Measurements from ENCODE around the gene CFAP45.
A peak's percentile ranks its signal among the peaks of the same experiment; 100 is the strongest.

CFAP45 gene

DNA sequence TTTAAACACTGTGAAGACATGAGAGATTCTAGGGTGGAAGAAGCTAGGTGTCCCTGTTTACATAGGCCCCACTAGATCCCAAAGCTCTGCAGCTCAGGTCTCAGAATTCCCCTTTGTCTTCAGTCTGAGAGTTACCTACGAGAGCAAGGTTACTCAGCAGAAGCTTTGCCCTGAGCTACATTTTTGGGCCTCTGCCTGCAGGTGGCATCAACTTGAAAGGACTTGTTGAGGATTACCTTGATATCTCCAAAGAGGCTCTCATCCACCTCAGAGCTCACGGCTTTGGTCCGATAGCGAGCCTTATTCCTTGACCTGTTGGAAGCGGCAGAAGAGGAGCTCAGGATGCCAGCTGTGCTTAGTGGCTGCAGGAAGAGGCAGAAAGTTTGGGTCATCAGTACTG lies 7.0 kb downstream of the CFAP45 start:
- ATAC-seq (ENCODE audit: low read depth) (no peak), DNase-seq (ENCODE audit: low spot score in 2 of 2) (no peak)
- Mint-ChIP-seq H3K27ac (no peak overlapping the region), H3K27me3 (no peaks in the 10 kb centered on the region), H3K4me3 (no peak overlapping the region), H3K9me3 (no peaks in the 10 kb centered on the region), H3K4me1 (peaks cover 19% of the 10 kb centered on the region), H3K36me3 (no peaks in the 10 kb centered on the region)

DNA sequence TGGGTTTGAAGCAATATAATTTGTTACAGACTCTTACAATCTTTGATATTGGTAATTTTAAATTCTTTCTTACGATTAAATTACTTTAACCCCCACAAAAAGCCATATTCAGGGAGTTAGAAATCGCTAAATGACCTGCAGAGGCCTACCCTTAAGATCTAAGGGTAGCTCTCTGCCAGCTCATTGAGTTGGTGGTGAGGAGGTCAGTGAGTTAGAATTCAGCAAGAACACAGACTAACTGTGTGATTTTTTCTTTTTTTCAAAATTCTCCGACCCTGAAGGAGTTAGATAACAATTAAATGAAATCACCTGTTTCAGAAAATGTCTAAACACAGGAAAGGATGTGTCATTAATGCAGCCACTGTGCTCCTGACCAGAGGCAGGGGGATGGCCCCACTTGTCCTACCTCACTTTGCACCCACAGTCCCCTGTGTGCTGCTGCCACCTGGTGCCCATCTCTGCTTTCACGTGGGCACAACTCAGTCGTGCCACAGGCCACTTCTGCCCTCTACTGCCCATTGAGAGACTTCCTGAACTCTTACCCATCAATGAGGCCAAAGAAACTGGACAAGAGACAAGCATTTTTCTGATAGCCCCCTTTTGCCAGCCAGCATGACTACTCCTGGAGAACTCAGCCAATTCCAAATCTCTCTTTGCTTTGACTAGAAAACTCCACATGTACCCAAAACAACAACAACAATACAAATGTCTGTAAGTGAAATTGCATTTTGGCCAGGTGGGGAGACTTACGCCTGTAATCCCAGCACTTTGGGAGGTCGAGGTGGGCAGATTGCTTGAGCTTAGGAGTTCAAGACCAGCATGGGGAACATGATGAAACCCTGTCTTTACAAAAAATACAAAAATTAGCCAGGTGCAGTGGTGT lies 8.4 kb downstream of the CFAP45 start:
- peak; percentile 81 for ATAC-seq (ENCODE audit: low read depth)
- peaks cover 24% of the 10 kb centered on the region for H3K4me1 Mint-ChIP-seq
- no peak overlapping the region for H3K27ac Mint-ChIP-seq
- DNase-seq (ENCODE audit: low spot score in 2 of 2), result peak; percentile 39 to 49
- H3K4me3 Mint-ChIP-seq, result no peak overlapping the region
- H3K36me3 Mint-ChIP-seq, result no peaks in the 10 kb centered on the region
- no peaks in the 10 kb centered on the region for H3K27me3 Mint-ChIP-seq
- H3K9me3 Mint-ChIP-seq, result no peaks in the 10 kb centered on the region

DNA sequence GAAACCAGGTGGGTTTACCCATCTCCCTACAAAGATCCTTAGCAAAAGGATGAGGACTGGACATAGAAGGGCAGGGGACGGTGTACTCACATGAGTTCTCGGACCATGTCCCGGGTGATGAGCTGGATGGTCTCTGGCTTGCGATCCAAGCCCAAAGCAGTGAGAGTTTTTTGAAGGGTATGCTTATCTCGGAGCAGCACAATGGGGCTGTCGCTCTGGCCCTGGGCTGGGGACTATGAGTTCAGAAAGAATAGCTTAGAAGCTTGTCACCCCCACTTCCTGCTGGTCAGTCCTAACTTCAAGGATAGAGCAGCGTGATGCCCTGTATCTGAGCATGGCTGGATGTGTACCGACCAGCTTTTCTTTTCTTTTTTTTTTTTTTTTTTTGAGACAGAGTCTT lies 9.6 kb downstream of the CFAP45 start:
- H3K4me3 Mint-ChIP-seq, result no peak overlapping the region
- no peaks in the 10 kb centered on the region for H3K36me3 Mint-ChIP-seq
- no peaks in the 10 kb centered on the region for H3K27me3 Mint-ChIP-seq
- ATAC-seq (ENCODE audit: low read depth) (no peak), DNase-seq (ENCODE audit: low spot score in 2 of 2) (no peak)
- H3K4me1 Mint-ChIP-seq, result peaks cover 24% of the 10 kb centered on the region
- H3K9me3 Mint-ChIP-seq, result no peaks in the 10 kb centered on the region
- H3K27ac Mint-ChIP-seq, result peak overlapping the region; percentile 60

DNA sequence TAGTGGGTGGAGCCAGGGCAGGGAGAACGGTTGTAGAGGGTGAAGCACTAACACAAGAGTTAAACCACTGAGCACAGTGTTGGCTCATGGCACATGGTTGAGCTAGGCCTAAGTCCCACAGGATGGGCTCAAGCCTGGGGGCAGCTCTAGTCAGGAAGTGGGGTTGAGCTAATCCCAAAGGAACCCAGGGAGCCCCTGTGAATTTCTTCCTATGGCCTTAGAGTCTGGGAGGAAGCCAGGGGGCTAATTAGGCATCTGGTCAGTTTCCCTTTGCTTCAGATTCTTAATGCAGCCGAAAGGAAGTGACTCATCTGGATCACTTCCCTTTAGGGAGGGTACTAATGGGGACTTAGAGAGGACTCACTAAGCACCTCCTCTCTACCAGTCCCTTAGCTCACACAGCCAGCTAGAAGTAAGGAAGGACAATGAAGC lies 10.1 kb downstream of the CFAP45 start:
- no peak for DNase-seq (ENCODE audit: low spot score in 2 of 2)
- H3K36me3 Mint-ChIP-seq, result no peaks in the 10 kb centered on the region
- peak overlapping the region; percentile 60 for H3K27ac Mint-ChIP-seq
- H3K27me3 Mint-ChIP-seq, result no peaks in the 10 kb centered on the region
- ATAC-seq (ENCODE audit: low read depth), result peak; percentile 74
- H3K4me1 Mint-ChIP-seq, result peaks cover 24% of the 10 kb centered on the region
- no peaks in the 10 kb centered on the region for H3K9me3 Mint-ChIP-seq
- no peak overlapping the region for H3K4me3 Mint-ChIP-seq

DNA sequence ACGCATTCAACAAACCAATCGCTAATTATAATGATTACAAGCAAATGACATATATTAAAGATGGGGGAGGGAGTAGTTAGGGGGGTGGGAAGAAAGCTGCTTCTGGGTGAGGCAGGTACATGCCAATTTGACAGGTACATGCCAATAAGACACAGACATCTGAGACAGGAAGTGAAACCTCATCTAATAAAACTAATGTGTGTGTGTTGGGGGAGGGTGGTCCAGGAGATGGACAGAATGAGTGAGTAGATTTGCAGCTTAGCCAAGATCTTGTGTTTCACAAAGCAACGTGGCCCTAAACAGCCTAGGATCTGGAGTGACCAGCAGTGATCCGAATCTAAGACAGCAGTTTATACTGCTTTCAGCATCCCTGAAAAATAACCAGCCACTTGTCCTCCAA lies 10.8 kb downstream of the CFAP45 start:
- no peaks in the 10 kb centered on the region for H3K36me3 Mint-ChIP-seq
- ATAC-seq (ENCODE audit: low read depth), result peak; percentile 67
- peak overlapping the region; percentile 60 for H3K27ac Mint-ChIP-seq
- no peak for DNase-seq (ENCODE audit: low spot score in 2 of 2)
- peaks cover 24% of the 10 kb centered on the region for H3K4me1 Mint-ChIP-seq
- no peaks in the 10 kb centered on the region for H3K27me3 Mint-ChIP-seq
- no peaks in the 10 kb centered on the region for H3K9me3 Mint-ChIP-seq
- peak overlapping the region; percentile 13 for H3K4me3 Mint-ChIP-seq

DNA sequence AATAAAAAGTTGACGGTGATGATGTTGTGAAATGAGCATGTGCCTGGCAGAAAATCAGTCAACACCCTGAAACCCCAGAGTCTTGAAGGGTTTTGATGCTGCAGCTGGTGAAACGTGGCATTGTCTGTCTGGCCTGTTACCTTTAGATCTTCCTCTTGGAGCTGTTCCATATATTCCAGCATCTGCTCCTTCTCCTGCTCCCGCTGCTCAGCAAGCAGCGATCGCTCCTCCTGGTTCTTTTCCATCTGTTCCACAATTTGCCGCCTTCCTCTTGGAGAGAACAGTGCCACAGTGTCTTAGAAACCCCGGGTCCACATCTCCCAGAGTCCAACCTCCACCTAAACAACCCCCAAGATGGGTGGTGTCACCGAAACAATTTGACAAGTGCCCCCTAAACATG lies 15.7 kb downstream of the CFAP45 start:
- DNase-seq (ENCODE audit: low spot score in 2 of 2) (no peak), ATAC-seq (ENCODE audit: low read depth) (no peak)
- Mint-ChIP-seq H3K27me3 (no peaks in the 10 kb centered on the region), H3K4me3 (no peak overlapping the region), H3K9me3 (no peaks in the 10 kb centered on the region), H3K4me1 (peaks cover 8% of the 10 kb centered on the region), H3K27ac (no peak overlapping the region), H3K36me3 (no peaks in the 10 kb centered on the region)

DNA sequence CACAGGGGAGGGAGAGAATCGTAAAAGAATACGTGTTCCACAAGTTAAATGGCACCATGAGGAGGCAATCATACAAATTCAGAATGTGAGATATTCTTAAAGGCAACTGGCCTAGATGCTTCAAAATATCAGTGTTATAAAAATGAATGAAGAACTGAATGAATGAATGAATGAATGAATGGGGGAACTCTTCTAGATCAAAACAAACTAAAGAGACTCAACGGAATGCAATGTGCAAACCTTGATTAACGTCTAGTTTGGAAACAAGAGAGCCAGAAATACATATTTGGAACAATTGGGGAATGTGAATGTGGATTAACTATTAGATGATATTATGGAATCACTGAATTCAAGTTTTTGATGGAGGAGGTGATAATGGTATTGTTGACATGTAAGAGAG lies 16.8 kb downstream of the CFAP45 start:
- ATAC-seq (ENCODE audit: low read depth), result no peak
- Mint-ChIP-seq H3K27me3 (no peaks in the 10 kb centered on the region), H3K4me3 (no peak overlapping the region), H3K4me1 (peaks cover 5% of the 10 kb centered on the region), H3K36me3 (no peaks in the 10 kb centered on the region), H3K27ac (no peak overlapping the region), H3K9me3 (no peaks in the 10 kb centered on the region)
- no peak for DNase-seq (ENCODE audit: low spot score in 2 of 2)

DNA sequence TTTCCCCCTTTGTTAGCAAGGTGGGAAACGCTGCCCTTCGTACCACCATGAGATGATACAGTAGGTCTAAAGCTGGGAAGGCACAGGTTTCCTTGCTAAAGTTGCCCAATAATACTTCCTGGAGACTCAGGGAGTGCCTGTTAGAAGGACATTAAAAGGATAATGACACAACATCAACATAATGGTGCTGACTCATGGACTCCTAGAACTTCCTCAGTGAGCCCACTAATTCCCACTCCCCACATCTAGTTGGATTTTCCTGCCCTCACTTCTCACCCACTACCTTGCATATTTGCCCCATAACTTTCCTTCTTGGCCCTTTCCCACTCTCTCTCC lies 17.5 kb downstream of the CFAP45 start:
- H3K4me3 Mint-ChIP-seq, result no peak overlapping the region
- no peaks in the 10 kb centered on the region for H3K9me3 Mint-ChIP-seq
- H3K36me3 Mint-ChIP-seq, result no peaks in the 10 kb centered on the region
- H3K27ac Mint-ChIP-seq, result no peak overlapping the region
- ATAC-seq (ENCODE audit: low read depth) (no peak), DNase-seq (ENCODE audit: low spot score in 2 of 2) (no peak)
- no peaks in the 10 kb centered on the region for H3K27me3 Mint-ChIP-seq
- H3K4me1 Mint-ChIP-seq, result peaks cover 5% of the 10 kb centered on the region

DNA sequence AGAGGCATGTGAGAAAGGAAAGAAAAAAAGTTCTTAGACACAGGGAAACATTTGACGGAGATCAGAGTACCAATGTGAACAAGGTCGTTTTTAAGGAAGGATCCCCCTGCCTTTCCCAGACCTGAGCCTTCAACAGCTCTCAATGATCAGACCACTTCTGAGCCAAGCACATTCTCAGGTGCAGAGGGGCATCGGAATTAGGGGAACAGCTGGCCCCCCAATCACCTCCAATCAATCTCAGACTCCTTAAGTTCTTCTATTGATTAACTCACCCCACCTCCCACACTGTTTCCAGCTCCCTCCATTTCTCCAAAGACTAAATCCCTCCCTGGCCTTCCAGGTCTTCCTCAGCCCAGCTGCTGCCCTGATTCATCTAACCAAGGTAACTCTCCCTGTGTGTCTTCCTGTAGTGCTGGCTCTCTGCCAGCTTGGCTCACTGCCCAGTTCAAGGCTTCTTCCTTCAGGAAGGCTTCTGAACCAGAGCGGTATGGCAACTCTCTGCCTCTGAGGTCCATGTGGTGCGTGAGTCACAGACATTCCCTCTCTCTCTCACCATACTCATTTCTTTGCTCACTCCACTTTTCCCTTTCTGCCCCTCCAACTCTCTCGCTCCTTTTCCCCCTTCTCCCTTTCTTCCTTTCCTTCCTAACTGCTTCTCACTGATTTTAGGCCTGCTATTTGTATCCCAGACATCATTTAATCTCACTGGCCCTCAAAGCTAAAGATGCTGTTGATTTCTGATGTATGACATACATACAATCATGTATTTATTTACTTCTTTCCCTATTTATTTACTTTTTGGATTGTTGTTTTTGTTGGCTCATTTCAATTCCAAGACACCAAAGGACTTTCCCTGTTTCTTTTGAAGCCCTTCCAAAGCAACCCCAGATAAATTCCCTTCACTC lies 18.1 kb downstream of the CFAP45 start:
- H3K27me3 Mint-ChIP-seq, result no peaks in the 10 kb centered on the region
- H3K36me3 Mint-ChIP-seq, result no peaks in the 10 kb centered on the region
- no peaks in the 10 kb centered on the region for H3K9me3 Mint-ChIP-seq
- no peak overlapping the region for H3K4me3 Mint-ChIP-seq
- H3K4me1 Mint-ChIP-seq, result no peaks in the 10 kb centered on the region
- DNase-seq (ENCODE audit: low spot score in 2 of 2) (no peak), ATAC-seq (ENCODE audit: low read depth) (no peak)
- H3K27ac Mint-ChIP-seq, result no peak overlapping the region

DNA sequence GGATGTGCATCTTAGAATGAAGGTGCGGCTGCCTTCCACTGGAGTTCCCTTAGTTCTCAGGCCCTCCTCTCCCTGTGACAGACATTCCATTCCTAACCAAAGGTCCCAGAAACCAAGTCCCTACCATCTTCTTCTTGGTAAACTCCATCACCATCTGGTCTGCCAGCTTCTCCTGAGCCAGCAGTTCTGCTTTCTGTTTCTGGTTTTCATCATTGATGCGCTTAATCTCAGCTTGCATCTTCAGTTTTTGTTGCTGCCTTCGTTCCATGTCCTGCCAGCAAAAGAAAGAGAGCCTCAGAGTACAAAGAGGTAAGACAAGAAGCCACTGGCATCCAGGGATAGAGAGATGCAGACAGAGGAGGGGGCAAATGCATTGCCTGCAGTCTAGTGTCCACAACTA lies 19.5 kb downstream of the CFAP45 start:
- Mint-ChIP-seq H3K9me3 (no peaks in the 10 kb centered on the region), H3K4me3 (no peak overlapping the region), H3K36me3 (peaks cover 4% of the 10 kb centered on the region), H3K4me1 (no peaks in the 10 kb centered on the region), H3K27me3 (no peaks in the 10 kb centered on the region), H3K27ac (no peak overlapping the region)
- DNase-seq (ENCODE audit: low spot score in 2 of 2), result no peak
- no peak for ATAC-seq (ENCODE audit: low read depth)

DNA sequence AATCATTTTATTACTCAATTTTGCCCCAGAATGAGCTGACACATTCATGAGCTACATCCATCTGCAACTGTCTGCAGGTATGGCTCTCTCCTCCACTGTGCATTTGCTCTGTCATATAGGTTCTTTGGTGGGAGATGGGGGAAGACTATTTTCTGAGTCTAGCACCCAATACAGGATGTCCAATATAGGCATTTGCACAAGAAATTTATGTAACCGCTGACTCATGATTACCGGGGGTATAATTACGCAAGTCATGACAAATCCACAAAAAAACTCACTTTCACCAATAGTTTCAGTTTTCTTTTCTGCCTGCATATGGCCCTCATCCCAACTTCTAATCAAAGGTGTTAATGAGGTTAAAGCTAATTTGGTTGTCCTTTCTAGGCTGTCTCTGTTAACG lies 20.0 kb downstream of the CFAP45 start:
- no peak overlapping the region for H3K27ac Mint-ChIP-seq
- DNase-seq (ENCODE audit: low spot score in 2 of 2) (no peak), ATAC-seq (ENCODE audit: low read depth) (no peak)
- no peaks in the 10 kb centered on the region for H3K27me3 Mint-ChIP-seq
- H3K4me1 Mint-ChIP-seq, result no peaks in the 10 kb centered on the region
- H3K9me3 Mint-ChIP-seq, result no peaks in the 10 kb centered on the region
- peaks cover 4% of the 10 kb centered on the region for H3K36me3 Mint-ChIP-seq
- no peak overlapping the region for H3K4me3 Mint-ChIP-seq

DNA sequence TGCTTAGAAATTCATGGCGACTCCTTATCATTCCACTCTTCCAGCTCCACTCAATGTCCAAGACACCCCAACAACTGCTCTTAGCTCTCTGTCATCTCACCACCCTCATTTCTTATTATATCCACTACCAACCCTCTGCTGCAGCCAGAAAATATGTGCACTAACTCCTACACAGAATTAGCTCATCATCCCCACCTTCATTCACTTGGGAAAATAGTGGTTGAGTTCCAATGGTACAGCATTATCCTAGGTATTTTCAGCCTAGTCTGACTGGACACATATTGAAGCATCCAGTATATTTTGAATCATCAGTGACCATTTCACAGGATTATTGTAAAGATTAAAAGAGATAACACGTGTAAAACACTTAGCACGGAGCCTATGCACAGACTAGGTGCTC lies 20.8 kb downstream of the CFAP45 start:
- DNase-seq (ENCODE audit: low spot score in 2 of 2) (no peak), ATAC-seq (ENCODE audit: low read depth) (no peak)
- H3K27me3 Mint-ChIP-seq, result peaks cover 1% of the 10 kb centered on the region
- no peaks in the 10 kb centered on the region for H3K4me1 Mint-ChIP-seq
- H3K27ac Mint-ChIP-seq, result no peak overlapping the region
- H3K36me3 Mint-ChIP-seq, result peaks cover 4% of the 10 kb centered on the region
- H3K9me3 Mint-ChIP-seq, result no peaks in the 10 kb centered on the region
- H3K4me3 Mint-ChIP-seq, result no peak overlapping the region

DNA sequence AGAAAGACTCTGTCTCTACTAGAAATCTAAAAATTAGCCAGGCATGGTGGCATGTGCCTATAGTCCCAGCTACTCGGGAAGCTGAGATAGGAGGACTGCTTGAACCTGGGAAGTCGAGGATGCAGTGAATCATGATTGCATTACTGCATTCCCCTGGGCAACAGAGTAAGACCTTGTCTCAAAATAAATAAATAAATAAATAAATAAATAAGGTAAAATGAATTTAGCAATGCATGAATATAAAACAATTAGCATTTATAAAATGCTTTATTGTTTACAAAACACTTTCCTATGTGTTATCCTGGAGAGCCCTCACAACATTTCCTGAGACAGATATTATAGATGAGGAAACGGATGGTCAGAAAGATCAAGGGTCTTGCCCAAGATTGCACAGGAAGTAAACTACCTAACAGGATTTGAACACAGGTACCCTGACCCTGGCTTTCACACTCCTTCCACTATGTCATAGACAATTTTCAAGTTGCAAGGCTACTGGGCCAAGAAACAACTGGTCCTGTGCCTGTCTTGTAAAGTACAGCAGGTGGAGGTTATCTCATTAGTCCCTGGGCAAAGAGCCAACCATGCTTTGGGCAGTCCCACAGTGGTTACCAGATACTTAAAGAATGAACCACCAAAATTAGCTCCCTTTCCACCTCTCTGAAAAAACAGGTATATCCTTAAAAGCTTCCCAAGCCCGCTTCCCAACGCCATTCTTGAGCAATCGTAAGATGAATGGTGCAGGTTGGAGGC lies 22.1 kb downstream of the CFAP45 start:
- H3K27me3 Mint-ChIP-seq, result peaks cover 2% of the 10 kb centered on the region
- peaks cover 6% of the 10 kb centered on the region for H3K36me3 Mint-ChIP-seq
- no peaks in the 10 kb centered on the region for H3K4me1 Mint-ChIP-seq

More for the DNA sequence above, 22.1 kb downstream of the CFAP45 start:
- ATAC-seq (ENCODE audit: low read depth), result no peak
- no peak overlapping the region for H3K27ac Mint-ChIP-seq
- no peak for DNase-seq (ENCODE audit: low spot score in 2 of 2)
- no peak overlapping the region for H3K4me3 Mint-ChIP-seq
- H3K9me3 Mint-ChIP-seq, result no peaks in the 10 kb centered on the region
